Endodermal cell (in vitro differentiated cells): Measurements from ENCODE around the gene ATP6V1C2. TPM values are rescaled to one million over a fixed set of nuclear protein-coding genes. Genes with fewer than 3 reads are reported as not detected.

Source experiments
- DNase-seq: peaks from one replicate; pipeline ENCODE4 v3.0.0-alpha.2; 2017
- H3K27ac ChIP-seq: 2 replicates; pipeline ENCODE4 v1.5.1; 2013; ENCODE audit warnings: mild to moderate bottlenecking, low read depth, low read length, moderate library complexity
- H3K27me3 ChIP-seq: 2 replicates; pipeline ENCODE4 v1.6.1; 2013; ENCODE audit warnings: mild to moderate bottlenecking, low read length, moderate library complexity; ENCODE audit not compliant: insufficient read depth, control insufficient read depth, poor library complexity, severe bottlenecking
- H3K36me3 ChIP-seq: 2 replicates; pipeline ENCODE4 v1.7.0; 2013; ENCODE audit warnings: mild to moderate bottlenecking, low read length, moderate library complexity; ENCODE audit not compliant: control insufficient read depth, insufficient read depth
- H3K4me1 ChIP-seq: one replicate; pipeline ENCODE4 v1.7.0; 2013; ENCODE audit warnings: low read length; ENCODE audit not compliant: control insufficient read depth, insufficient read depth
- H3K4me3 ChIP-seq: 2 replicates; pipeline ENCODE4 v1.5.1; 2013; ENCODE audit warnings: mild to moderate bottlenecking, low read length, moderate library complexity
- H3K9ac ChIP-seq: 2 replicates; pipeline ENCODE4 v1.6.1; 2013; ENCODE audit warnings: mild to moderate bottlenecking, low read length, moderate library complexity; ENCODE audit not compliant: poor library complexity, severe bottlenecking; ENCODE audit errors: extremely low read depth
- H3K9me3 ChIP-seq: 2 replicates; pipeline ENCODE4 v1.6.1; 2013; ENCODE audit warnings: mild to moderate bottlenecking, low read length, moderate library complexity; ENCODE audit not compliant: control insufficient read depth
- H3K27ac Mint-ChIP-seq: 2 replicates; pipeline ENCODE4 v1.8.0; 2020; ENCODE audit warnings: mixed read lengths
- H3K27me3 Mint-ChIP-seq: 2 replicates; pipeline ENCODE4 v1.8.0; 2021; ENCODE audit warnings: mild to moderate bottlenecking, mixed read lengths; ENCODE audit not compliant: insufficient read depth
- H3K36me3 Mint-ChIP-seq: 2 replicates; pipeline ENCODE4 v1.8.0; 2020; ENCODE audit warnings: low read depth, mixed read lengths
- H3K4me1 Mint-ChIP-seq: 2 replicates; pipeline ENCODE4 v1.8.0; 2020; ENCODE audit warnings: mixed read lengths
- H3K4me3 Mint-ChIP-seq: 2 replicates; pipeline ENCODE4 v1.8.0; 2020; ENCODE audit warnings: mild to moderate bottlenecking, moderate library complexity, mixed read lengths
- H3K9me3 Mint-ChIP-seq: 2 replicates; pipeline ENCODE4 v1.8.0; 2020; ENCODE audit warnings: mild to moderate bottlenecking, mixed read lengths
- WGBS, 2 experiments: methylation state at CpG; one replicate each; pipeline versions ENCODE4 v1.1.5 to v1.1.7; 2013; ENCODE audit warnings: missing lambda C conversion rate in 2 of 2, mixed read lengths in 1 of 2; ENCODE audit not compliant: insufficient coverage in 1 of 2, insufficient read length in 1 of 2; 5-methylcytosine and 5-hydroxymethylcytosine counted together
- total RNA-seq, 2 donors: library from RNA; stranded (reverse); fragmentation: NEBNext Ultra II Directional in 1 of 2; extraction: Animal tissue kit (Norgen Biotek cat#: 25700) in 1 of 2; gene quantifications; 2 replicates in 1 of 2; 3 replicates in 1 of 2; pipeline ENCODE4 v1.2.1, GENCODE V29; 2021
- TF ChIP-seq, protein P1 (sequence below): fragments of 200-600 bp; sonication (generic); conservative IDR thresholded peaks from 2 replicates; pipeline ENCODE4 v1.5.0; 2021; ENCODE audit warnings: antibody characterized with exemption, mild to moderate bottlenecking

Gene ATP6V1C2
- total RNA-seq, 2 donors from 2014 or later: 0.26 to 0.73 TPM

DNA sequence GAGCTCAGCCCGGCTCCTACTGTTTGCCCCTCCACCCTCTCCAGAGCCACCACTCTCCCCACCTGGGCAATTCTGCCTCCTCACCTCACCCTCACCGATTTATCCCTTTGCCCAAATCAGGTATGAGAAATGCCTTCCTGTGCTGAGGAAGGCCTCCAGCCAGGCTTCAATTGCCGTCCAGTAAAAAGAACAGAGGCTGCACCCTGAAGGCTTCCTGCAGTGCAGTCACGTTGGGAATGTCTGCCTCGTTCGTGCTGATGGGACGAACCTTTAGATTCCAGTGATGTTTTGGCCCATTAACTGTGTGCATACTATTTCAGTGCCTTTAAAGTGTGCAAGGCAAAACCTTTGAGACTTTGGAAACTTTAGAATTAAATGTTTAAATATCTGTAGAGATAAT is 34.2 kb downstream of the ATP6V1C2 start:
- Histone ChIP-seq H3K4me3 (no peak overlapping the region), H3K27ac (no peak overlapping the region), H3K9ac (no peak overlapping the region), H3K27me3 (no peaks in the 10 kb centered on the region), H3K9me3 (no peaks in the 10 kb centered on the region), H3K4me1 (no peaks in the 10 kb centered on the region), H3K36me3 (no peaks in the 10 kb centered on the region)
- Mint-ChIP-seq H3K9me3 (no peaks in the 10 kb centered on the region), H3K36me3 (no peaks in the 10 kb centered on the region), H3K4me3 (no peak overlapping the region), H3K4me1 (no peaks in the 10 kb centered on the region), H3K27ac (no peak overlapping the region), H3K27me3 (no peaks in the 10 kb centered on the region)
- no peak for DNase-seq
- WGBS, 2 experiments: 76 to 86% methylated on average over 5 to 7 of the region's 7 CpGs
- TF ChIP-seq, protein P1, sequence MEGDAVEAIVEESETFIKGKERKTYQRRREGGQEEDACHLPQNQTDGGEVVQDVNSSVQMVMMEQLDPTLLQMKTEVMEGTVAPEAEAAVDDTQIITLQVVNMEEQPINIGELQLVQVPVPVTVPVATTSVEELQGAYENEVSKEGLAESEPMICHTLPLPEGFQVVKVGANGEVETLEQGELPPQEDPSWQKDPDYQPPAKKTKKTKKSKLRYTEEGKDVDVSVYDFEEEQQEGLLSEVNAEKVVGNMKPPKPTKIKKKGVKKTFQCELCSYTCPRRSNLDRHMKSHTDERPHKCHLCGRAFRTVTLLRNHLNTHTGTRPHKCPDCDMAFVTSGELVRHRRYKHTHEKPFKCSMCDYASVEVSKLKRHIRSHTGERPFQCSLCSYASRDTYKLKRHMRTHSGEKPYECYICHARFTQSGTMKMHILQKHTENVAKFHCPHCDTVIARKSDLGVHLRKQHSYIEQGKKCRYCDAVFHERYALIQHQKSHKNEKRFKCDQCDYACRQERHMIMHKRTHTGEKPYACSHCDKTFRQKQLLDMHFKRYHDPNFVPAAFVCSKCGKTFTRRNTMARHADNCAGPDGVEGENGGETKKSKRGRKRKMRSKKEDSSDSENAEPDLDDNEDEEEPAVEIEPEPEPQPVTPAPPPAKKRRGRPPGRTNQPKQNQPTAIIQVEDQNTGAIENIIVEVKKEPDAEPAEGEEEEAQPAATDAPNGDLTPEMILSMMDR: no peak

DNA sequence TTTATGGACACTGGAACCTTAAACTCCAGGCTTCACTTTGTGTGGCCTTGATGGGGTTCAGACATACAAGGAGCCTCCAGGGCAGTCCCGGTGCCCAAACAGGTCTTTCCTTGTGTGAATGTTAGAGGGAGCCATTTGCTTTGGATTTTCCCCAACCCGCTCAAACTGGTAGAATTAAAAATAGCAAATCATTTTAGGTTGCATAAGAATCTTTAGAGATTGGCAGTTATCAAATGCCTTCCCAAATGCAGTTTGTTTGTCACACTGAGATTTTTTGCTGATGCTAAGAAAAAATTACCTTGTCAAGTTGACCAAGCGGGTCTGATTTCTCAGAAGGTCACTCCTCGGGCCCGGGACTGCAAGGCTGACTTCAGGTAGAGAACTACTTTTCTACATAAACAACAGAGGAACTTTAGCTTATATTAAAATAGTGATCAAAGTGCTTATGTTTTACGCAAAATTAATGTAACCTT is 36.4 kb downstream of the ATP6V1C2 start:
- Mint-ChIP-seq H3K27ac (no peak overlapping the region), H3K4me3 (no peak overlapping the region), H3K27me3 (no peaks in the 10 kb centered on the region)

DNA sequence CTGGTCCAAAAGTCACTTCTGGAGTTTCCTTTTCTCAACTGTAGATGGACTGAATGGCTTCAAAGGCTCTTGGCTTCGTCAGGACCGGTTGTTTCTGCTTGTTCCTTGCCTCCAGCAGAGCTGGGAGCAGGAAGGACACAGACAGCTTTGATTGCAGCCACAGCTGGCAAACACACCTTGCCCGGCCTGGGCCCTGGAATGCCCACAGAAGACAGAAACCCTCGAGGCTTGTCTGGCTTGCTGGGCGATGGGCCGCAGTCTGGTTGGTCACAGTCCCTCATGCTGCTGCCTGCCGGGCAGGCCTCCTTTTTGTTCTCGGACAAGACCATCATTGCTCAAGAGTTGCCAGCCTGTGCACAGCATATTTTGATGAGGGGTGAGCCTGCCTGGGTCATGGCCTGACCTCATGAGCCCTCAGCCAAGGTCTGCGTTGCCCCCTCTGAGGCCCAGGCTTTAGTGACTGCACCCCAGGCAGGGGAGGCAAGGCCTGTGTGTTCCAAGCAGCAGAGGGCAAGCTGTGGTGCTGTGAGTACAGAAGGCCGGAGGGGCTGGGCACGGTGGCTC is 37.8 kb downstream of the ATP6V1C2 start:
- H3K27ac ChIP-seq: no peak overlapping the region
- H3K4me3 ChIP-seq: no peak overlapping the region
- no peaks in the 10 kb centered on the region for H3K27me3 Mint-ChIP-seq
- H3K4me1 ChIP-seq: no peaks in the 10 kb centered on the region
- no peaks in the 10 kb centered on the region for H3K9me3 ChIP-seq
- WGBS, 2 experiments: 85 to 91% methylated on average over 11 of the region's 11 CpGs
- no peak for DNase-seq
- H3K9ac ChIP-seq: no peak overlapping the region
- H3K27me3 ChIP-seq: no peaks in the 10 kb centered on the region
- no peaks in the 10 kb centered on the region for H3K4me1 Mint-ChIP-seq
- H3K36me3 Mint-ChIP-seq: no peaks in the 10 kb centered on the region
- no peaks in the 10 kb centered on the region for H3K36me3 ChIP-seq
- no peak overlapping the region for H3K27ac Mint-ChIP-seq
- TF ChIP-seq, protein P1: no peak
- no peak overlapping the region for H3K4me3 Mint-ChIP-seq
- no peaks in the 10 kb centered on the region for H3K9me3 Mint-ChIP-seq

More for the DNA sequence above, 36.4 kb downstream of the ATP6V1C2 start:
- TF ChIP-seq, protein P1: no peak
- WGBS, 2 experiments: 85 to 91% methylated on average over 3 to 6 of the region's 6 CpGs
- H3K27ac ChIP-seq: no peak overlapping the region
- no peak overlapping the region for H3K9ac ChIP-seq
- H3K36me3 Mint-ChIP-seq: no peaks in the 10 kb centered on the region
- no peak overlapping the region for H3K4me3 ChIP-seq
- DNase-seq: no peak
- no peaks in the 10 kb centered on the region for H3K9me3 Mint-ChIP-seq
- no peaks in the 10 kb centered on the region for H3K36me3 ChIP-seq
- no peaks in the 10 kb centered on the region for H3K4me1 ChIP-seq
- no peaks in the 10 kb centered on the region for H3K9me3 ChIP-seq
- H3K4me1 Mint-ChIP-seq: no peaks in the 10 kb centered on the region
- no peaks in the 10 kb centered on the region for H3K27me3 ChIP-seq
